ENCODE measurements around the gene SPDYE3. TPM values are rescaled to one million over a fixed set of nuclear protein-coding genes. Genes with fewer than 3 reads are reported as not detected.
"Not testable (repeated sequence)": the region's sequence is repeated elsewhere in the genome, so short reads cannot be mapped to it uniquely, and the experiment has no call there.

The SPDYE3 gene
- total RNA-seq, 1 donor from 2014 or later: not detected

DNA sequence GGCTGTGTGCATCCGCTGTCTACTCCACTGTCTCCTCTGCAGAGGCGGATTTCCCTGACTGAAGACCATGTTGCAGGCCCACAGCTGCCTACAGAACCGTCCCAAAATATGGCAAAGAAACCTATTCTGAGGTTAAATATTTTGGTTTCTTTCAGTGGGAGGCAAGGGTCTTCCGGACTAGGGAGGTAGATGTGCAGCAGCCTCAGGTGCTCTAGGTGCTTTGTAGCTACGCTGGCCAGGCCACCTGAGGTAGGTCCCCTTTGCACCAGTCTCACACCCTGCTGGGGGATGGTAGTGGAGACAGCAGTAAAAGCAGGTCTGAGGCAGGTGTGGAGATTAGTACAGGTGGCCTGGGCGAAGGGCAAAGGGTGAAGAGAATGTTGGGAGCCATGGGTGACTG lies 42.3 kb downstream of the SPDYE3 start:
- Histone ChIP-seq H3K27me3 (ENCODE audit: control insufficient read depth, insufficient read depth, low read length) (no peaks in the 10 kb centered on the region), H3K36me3 (ENCODE audit: control insufficient read depth, insufficient read depth, low read length) (peaks cover 7% of the 10 kb centered on the region), H3K4me3 (ENCODE audit: low read depth, low read length) (no peak overlapping the region)
- DNase-seq (ENCODE audit: low read depth): no peak
- TF ChIP-seq, protein P1, sequence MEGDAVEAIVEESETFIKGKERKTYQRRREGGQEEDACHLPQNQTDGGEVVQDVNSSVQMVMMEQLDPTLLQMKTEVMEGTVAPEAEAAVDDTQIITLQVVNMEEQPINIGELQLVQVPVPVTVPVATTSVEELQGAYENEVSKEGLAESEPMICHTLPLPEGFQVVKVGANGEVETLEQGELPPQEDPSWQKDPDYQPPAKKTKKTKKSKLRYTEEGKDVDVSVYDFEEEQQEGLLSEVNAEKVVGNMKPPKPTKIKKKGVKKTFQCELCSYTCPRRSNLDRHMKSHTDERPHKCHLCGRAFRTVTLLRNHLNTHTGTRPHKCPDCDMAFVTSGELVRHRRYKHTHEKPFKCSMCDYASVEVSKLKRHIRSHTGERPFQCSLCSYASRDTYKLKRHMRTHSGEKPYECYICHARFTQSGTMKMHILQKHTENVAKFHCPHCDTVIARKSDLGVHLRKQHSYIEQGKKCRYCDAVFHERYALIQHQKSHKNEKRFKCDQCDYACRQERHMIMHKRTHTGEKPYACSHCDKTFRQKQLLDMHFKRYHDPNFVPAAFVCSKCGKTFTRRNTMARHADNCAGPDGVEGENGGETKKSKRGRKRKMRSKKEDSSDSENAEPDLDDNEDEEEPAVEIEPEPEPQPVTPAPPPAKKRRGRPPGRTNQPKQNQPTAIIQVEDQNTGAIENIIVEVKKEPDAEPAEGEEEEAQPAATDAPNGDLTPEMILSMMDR (IDR thresholded peaks at IDR 0.05; ENCODE audit: insufficient read depth, low read length, poor library complexity, severe bottlenecking): no peak

DNA sequence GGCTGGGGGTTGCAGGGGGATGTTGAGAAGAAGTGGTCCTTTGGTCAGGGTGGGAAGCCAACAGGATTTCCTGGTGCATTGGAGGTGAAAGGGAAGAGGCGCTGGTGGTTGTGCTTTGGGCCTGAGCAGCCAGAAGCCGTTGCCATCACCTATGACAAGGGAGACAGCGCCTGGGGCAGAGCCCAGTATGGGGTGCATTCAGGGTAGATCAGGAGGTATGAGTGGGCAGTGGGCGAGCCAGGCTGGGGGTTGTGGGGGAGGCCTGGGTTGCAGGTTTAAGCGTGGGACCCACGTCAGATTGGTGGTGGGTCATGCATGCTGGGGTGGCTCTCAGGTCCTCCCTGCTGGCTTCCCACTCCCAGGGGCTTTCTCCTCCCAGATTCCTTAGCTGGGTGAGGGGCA lies 44.2 kb downstream of the SPDYE3 start:
- TF ChIP-seq, protein P1 (IDR thresholded peaks at IDR 0.05; ENCODE audit: insufficient read depth, low read length, poor library complexity, severe bottlenecking): no peak
- Histone ChIP-seq H3K36me3 (ENCODE audit: control insufficient read depth, insufficient read depth, low read length) (peaks cover 7% of the 10 kb centered on the region), H3K4me3 (ENCODE audit: low read depth, low read length) (no peak overlapping the region), H3K27me3 (ENCODE audit: control insufficient read depth, insufficient read depth, low read length) (no peaks in the 10 kb centered on the region)
- no peak for DNase-seq (ENCODE audit: low read depth)

DNA sequence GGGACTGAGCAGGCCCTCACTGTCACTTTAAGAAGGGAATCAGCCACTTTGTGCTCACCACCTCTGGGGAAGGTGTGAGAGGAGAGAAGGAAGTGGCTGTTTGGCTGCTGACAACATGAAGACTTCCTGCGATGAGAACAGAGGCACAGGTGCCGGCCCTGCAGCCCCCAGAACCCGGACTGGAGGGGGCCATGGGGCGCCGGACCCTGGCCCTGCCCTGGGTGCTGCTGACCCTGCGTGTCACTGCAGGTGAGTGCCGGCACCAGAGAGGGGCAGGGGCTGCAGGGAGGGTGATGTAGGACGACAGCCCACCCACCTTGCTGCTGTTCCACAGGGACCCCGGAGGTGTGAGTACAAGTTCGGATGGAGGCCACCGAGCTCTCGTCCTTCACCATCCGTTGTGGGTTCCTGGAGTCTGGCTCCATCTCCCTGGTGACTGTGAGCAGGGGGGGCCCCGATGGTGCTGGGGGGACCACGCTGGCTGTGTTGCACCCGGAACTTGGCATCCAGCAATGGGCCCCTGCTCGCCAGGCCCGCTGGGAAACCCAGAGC lies 44.8 kb downstream of the SPDYE3 start:
- H3K27me3 ChIP-seq (ENCODE audit: control insufficient read depth, insufficient read depth, low read length); DNase-seq (ENCODE audit: low read depth); H3K4me3 ChIP-seq (ENCODE audit: low read depth, low read length); H3K36me3 ChIP-seq (ENCODE audit: control insufficient read depth, insufficient read depth, low read length): not testable (repeated sequence)

DNA sequence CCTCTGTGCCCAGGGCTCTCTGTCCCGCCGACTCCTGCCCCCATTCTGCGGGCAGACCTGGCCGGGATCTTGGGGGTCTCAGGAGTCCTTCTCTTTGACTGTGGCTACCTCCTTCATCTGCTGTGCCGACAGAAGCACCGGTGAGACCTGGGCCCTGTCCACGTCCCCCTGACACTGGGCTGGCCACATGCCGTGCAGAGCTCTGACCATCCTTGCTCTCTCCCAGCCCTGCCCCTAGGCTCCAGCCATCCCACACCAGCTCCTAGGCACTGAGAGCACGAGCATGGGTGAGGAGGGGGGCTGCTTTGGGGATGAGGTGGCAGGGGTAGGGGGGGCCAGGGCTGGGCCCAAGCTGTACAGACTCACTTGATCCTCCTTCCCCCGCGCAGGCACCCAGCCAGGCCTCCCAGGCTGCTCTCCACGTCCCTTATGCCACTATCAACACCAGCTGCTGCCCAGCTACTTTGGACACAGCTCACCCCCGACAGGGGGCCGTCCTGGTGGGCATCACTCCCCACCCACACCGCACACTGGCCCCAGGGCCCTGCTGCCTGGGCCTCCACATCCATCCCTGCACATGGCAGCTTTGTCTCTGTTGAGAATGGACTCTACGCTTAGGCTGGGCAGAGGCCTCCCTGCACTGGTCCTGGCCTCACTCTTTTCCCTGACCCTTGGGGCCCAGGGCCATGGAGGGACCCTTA lies 45.6 kb downstream of the SPDYE3 start:
- H3K36me3 ChIP-seq (ENCODE audit: control insufficient read depth, insufficient read depth, low read length): peaks cover 7% of the 10 kb centered on the region
- TF ChIP-seq, protein P1 (IDR thresholded peaks at IDR 0.05; ENCODE audit: insufficient read depth, low read length, poor library complexity, severe bottlenecking): no peak
- no peak for DNase-seq (ENCODE audit: low read depth)
- no peaks in the 10 kb centered on the region for H3K27me3 ChIP-seq (ENCODE audit: control insufficient read depth, insufficient read depth, low read length)
- H3K4me3 ChIP-seq (ENCODE audit: low read depth, low read length): no peak overlapping the region

DNA sequence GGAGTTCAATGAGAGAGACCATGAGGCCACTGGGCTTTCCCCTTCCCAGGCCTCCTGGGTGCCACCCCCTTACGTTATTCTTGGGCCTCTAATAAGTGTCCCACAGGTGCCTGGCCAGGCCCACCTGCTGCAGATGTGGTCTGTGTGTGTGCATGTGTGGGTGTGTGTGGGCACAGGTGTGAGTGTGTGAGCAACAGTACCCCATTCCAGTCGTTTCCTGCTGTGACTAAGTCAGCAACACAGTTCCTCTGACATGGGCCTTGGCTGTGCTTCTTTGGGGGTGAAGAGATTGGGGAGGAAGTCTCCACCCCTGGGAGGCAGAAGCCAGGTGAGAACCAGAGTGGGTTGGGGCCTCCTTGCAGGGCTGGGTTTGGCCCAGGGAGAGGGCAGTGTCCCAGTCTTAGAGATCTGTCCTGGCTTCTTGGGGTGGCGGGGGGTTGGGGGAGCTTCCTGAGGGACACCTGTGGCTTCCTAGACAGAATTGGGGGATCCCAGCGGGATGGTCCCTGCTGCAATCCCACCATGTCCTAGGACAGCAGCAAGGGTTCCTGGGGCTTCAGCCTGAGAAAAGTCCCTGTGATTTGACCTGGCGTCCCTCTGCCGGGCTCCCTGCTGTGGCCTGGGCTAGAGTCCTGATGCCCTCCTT lies 46.3 kb downstream of the SPDYE3 start:
- H3K36me3 ChIP-seq (ENCODE audit: control insufficient read depth, insufficient read depth, low read length): peaks cover 7% of the 10 kb centered on the region
- TF ChIP-seq, protein P1 (IDR thresholded peaks at IDR 0.05; ENCODE audit: insufficient read depth, low read length, poor library complexity, severe bottlenecking): no peak
- no peaks in the 10 kb centered on the region for H3K27me3 ChIP-seq (ENCODE audit: control insufficient read depth, insufficient read depth, low read length)
- no peak for DNase-seq (ENCODE audit: low read depth)
- H3K4me3 ChIP-seq (ENCODE audit: low read depth, low read length): no peak overlapping the region

DNA sequence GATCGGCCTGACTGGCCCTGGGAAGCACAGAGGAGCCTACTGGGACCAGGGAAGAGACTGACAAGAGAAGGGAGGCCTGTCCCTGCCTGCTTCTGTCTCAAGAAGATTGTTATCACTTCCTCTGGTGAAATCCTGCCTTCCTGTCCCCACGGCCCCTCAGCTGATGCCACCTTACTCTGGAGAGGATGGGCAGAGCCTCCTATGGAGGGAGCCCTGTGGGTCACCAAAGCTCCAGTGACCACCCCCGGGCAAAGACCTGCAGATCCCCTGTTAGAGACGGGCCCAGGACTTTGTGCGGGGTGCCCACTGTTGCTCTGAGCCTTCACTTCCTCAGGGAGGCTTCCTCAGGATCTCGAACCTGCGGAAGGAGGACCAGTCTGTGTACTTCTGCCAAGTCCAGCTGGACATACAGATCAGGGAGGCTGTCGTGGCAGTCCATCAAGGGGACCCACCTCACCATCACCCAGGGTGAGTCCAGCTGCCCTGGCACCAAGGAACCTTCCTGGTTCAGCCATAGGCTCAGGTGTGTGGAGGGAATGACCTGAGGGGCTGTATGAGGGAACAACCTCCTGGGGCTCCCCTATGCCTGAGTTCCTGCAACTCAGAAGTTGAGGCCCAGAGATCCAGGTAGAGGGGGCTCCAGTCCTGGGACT lies 49.0 kb downstream of the SPDYE3 start:
- TF ChIP-seq, protein P1 (IDR thresholded peaks at IDR 0.05; ENCODE audit: insufficient read depth, low read length, poor library complexity, severe bottlenecking): no peak
- H3K36me3 ChIP-seq (ENCODE audit: control insufficient read depth, insufficient read depth, low read length): peaks cover 4% of the 10 kb centered on the region
- no peak for DNase-seq (ENCODE audit: low read depth)
- no peaks in the 10 kb centered on the region for H3K27me3 ChIP-seq (ENCODE audit: control insufficient read depth, insufficient read depth, low read length)
- no peak overlapping the region for H3K4me3 ChIP-seq (ENCODE audit: low read depth, low read length)

Data from kidney epithelial cell (primary cell).